ENCODE measurements around the gene TNKS1BP1.

The TNKS1BP1 gene

DNA sequence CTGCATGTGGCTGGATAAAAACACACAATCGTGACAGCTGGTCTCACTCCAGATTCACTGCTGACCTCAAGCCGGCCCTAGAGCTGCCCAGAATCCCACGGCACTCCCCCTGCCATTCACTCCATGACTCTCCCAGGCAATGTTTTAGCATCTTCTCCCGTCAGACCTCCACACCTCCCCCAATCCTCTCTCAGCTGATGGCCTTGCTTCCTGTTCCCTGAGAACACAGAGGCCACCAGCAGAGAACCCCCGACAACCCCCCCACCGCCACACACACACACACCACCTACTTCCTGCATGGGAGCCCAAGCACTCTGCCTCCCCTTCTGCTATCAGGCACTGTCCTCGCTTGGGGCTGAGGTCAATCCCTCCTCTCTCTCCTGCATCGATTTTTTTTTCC, 9.3 kb downstream of the TNKS1BP1 start:
- peaks cover 83% of the 10 kb centered on the region for H3K36me3 ChIP-seq (ENCODE audit: control insufficient read depth, insufficient read depth, low read length, severe bottlenecking)
- DNase-seq (ENCODE audit: low read depth), result no peak
- H3K9me3 ChIP-seq (ENCODE audit: control insufficient read depth, low read length), result no peaks in the 10 kb centered on the region
- H3K9ac ChIP-seq (ENCODE audit: low read length), result peak overlapping the region; percentile 55
- H3K4me1 ChIP-seq (ENCODE audit: control insufficient read depth, insufficient read depth, low read length), result peaks cover 86% of the 10 kb centered on the region
- H3K27me3 ChIP-seq (replicated peaks; ENCODE audit: control insufficient read depth, insufficient read depth, low read length), result no peaks in the 10 kb centered on the region
- H3K4me3 ChIP-seq (ENCODE audit: low read length), result peak overlapping the region; percentile 42

DNA sequence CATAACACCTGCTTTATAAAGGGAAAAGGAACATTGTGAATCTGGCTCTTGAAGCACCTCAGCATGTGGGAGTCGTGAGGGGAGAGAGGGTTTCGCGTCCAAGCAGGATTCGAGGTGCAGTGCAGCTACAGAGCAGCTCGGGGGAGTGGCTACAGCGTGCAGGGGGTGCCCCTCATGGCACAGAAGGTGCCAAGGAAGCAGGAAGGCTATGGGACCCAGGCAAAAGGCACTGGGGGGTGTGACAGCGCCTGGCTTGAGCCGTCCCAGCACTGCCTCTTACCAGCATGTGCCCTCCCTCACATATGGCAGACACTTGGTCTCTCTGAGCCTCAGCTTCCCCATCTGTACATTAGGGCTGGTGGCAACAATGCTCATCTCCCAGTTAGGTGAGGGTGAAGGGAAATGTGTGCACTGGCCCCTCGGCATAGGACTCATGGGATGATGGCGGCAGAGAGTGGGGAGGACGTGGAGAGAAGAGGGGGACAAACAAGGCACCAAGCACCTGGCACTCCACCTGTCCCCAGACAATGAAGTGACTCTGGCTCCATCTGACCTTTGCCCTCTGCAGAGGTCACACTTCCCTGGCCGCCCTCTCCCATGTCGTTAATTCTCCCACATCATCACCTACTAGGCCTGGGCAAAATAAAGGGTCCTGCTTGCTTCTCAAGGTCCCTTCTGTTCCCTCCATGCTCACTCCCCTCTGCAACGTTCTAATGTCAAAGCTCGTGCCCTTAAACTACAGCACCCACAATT, 10.4 kb downstream of the TNKS1BP1 start:
- Histone ChIP-seq H3K4me1 (ENCODE audit: control insufficient read depth, insufficient read depth, low read length) (peaks cover 88% of the 10 kb centered on the region), H3K27me3 (replicated peaks; ENCODE audit: control insufficient read depth, insufficient read depth, low read length) (no peaks in the 10 kb centered on the region), H3K4me3 (ENCODE audit: low read length) (no peak overlapping the region), H3K36me3 (ENCODE audit: control insufficient read depth, insufficient read depth, low read length, severe bottlenecking) (peaks cover 85% of the 10 kb centered on the region), H3K9me3 (ENCODE audit: control insufficient read depth, low read length) (no peaks in the 10 kb centered on the region), H3K9ac (ENCODE audit: low read length) (peak overlapping the region; percentile 89)
- no peak for DNase-seq (ENCODE audit: low read depth)

DNA sequence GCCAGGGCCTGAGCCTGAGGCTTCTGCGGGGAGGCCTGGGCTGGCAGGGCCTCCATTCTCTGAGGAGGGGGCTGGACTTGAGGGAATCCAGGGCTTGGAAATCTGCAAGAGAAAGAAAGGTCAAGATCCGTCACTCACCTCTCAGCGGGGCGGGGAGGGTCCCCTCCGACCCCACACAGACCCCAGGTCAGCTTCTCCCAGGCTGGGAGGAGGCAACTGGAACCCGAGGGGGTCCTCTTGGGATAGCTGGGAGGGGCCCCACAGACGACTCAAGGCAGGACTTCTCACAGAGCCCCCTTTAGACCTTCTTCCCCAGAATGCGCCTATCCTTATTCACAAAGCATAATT, 11.0 kb downstream of the TNKS1BP1 start:
- peaks cover 89% of the 10 kb centered on the region for H3K36me3 ChIP-seq (ENCODE audit: control insufficient read depth, insufficient read depth, low read length, severe bottlenecking)
- peaks cover 91% of the 10 kb centered on the region for H3K4me1 ChIP-seq (ENCODE audit: control insufficient read depth, insufficient read depth, low read length)
- H3K9ac ChIP-seq (ENCODE audit: low read length), result peak overlapping the region; percentile 89
- H3K4me3 ChIP-seq (ENCODE audit: low read length), result no peak overlapping the region
- no peak for DNase-seq (ENCODE audit: low read depth)
- H3K27me3 ChIP-seq (replicated peaks; ENCODE audit: control insufficient read depth, insufficient read depth, low read length), result no peaks in the 10 kb centered on the region
- no peaks in the 10 kb centered on the region for H3K9me3 ChIP-seq (ENCODE audit: control insufficient read depth, low read length)

DNA sequence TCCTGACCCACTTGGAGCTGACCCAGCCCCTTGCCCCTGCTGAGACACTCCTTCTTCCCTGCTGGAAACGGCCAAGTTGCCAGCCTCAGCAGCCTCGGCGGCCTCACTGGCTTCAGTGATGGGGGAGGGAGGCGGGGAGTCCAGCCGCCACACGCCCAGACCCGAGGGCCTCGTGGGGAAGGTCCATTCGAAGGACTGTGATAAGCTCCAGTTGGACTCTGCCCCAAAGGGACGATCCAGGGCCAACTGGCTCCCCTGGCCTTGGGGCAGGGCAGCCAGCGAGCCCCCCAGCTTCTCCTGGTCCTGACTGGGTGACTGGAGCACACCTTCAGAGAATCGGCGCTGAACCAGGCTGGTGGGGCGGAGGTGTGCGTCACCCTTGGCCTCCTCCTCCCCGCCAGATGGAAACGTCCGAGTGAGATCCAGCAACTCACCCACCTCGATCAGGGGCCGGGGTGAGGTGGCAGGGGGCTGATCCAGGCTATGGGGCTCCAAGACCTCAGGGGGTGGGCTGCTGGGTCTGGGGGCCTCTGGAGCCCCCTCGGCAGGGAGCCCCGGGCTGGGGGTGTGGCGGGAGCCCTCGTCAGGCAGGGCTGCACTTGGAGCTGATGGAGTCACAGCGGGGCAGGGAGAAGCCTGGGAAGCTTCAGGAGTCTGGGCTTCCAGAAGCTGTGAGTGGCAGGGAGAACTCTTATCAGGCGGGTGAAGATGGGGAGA, 11.5 kb downstream of the TNKS1BP1 start:
- Histone ChIP-seq H3K36me3 (ENCODE audit: control insufficient read depth, insufficient read depth, low read length, severe bottlenecking) (peaks cover 89% of the 10 kb centered on the region), H3K9me3 (ENCODE audit: control insufficient read depth, low read length) (no peaks in the 10 kb centered on the region), H3K4me3 (ENCODE audit: low read length) (peak overlapping the region; percentile 68), H3K4me1 (ENCODE audit: control insufficient read depth, insufficient read depth, low read length) (peaks cover 90% of the 10 kb centered on the region), H3K9ac (ENCODE audit: low read length) (peak overlapping the region; percentile 89), H3K27me3 (replicated peaks; ENCODE audit: control insufficient read depth, insufficient read depth, low read length) (no peaks in the 10 kb centered on the region)
- no peak for DNase-seq (ENCODE audit: low read depth)

- peaks cover 89% of the 10 kb centered on the region for H3K36me3 ChIP-seq (ENCODE audit: control insufficient read depth, insufficient read depth, low read length, severe bottlenecking)
These were observed 12.2 kb downstream of the TNKS1BP1 start for GRCh38 chr11:57312511-57313021.

GRCh38 chr11:57311109-57311936, 13.4 kb downstream of the TNKS1BP1 start:
- no peaks in the 10 kb centered on the region for H3K27me3 ChIP-seq (replicated peaks; ENCODE audit: control insufficient read depth, insufficient read depth, low read length)
- H3K4me1 ChIP-seq (ENCODE audit: control insufficient read depth, insufficient read depth, low read length), result peaks cover 88% of the 10 kb centered on the region
- H3K36me3 ChIP-seq (ENCODE audit: control insufficient read depth, insufficient read depth, low read length, severe bottlenecking), result peaks cover 82% of the 10 kb centered on the region
- peak overlapping the region; percentile 80 for H3K4me3 ChIP-seq (ENCODE audit: low read length)
- peak; percentile 97 for DNase-seq (ENCODE audit: low read depth)
- H3K9ac ChIP-seq (ENCODE audit: low read length), result peak overlapping the region; percentile 89
- no peaks in the 10 kb centered on the region for H3K9me3 ChIP-seq (ENCODE audit: control insufficient read depth, low read length)

More at GRCh38 chr11:57312511-57313021, 12.2 kb downstream of the TNKS1BP1 start:
- DNase-seq (ENCODE audit: low read depth), result no peak
- Histone ChIP-seq H3K27me3 (replicated peaks; ENCODE audit: control insufficient read depth, insufficient read depth, low read length) (no peaks in the 10 kb centered on the region), H3K4me1 (ENCODE audit: control insufficient read depth, insufficient read depth, low read length) (peaks cover 90% of the 10 kb centered on the region), H3K9ac (ENCODE audit: low read length) (peak overlapping the region; percentile 89), H3K9me3 (ENCODE audit: control insufficient read depth, low read length) (no peaks in the 10 kb centered on the region), H3K4me3 (ENCODE audit: low read length) (peak overlapping the region; percentile 68)

- Histone ChIP-seq H3K27me3 (replicated peaks; ENCODE audit: control insufficient read depth, insufficient read depth, low read length) (no peaks in the 10 kb centered on the region), H3K4me3 (ENCODE audit: low read length) (peak overlapping the region; percentile 80), H3K4me1 (ENCODE audit: control insufficient read depth, insufficient read depth, low read length) (peaks cover 88% of the 10 kb centered on the region), H3K36me3 (ENCODE audit: control insufficient read depth, insufficient read depth, low read length, severe bottlenecking) (peaks cover 81% of the 10 kb centered on the region), H3K9me3 (ENCODE audit: control insufficient read depth, low read length) (no peaks in the 10 kb centered on the region), H3K9ac (ENCODE audit: low read length) (peak overlapping the region; percentile 89)
- peak; percentile 70 for DNase-seq (ENCODE audit: low read depth)
These were observed 14.1 kb downstream of the TNKS1BP1 start for GRCh38 chr11:57310630-57311086.

DNA sequence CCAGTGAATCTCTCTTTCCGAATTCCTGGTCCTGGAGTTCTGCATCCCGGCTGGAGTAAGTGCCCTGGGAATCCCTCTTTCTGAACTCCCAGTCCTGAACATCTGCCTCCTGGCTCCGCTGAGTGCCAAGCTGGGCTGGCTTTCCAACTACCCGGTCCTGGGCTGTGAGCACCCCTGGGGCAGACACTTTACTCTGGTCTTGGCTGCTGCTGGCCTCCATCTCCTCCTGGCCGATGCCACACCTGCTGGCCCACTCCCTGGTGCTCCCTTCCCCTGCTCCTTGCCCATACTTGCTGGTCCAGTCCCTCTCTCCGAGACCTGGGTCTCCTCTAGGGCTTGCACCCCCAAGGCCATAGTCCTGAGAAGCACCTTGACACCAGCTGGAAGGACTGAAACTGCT, 14.7 kb downstream of the TNKS1BP1 start:
- H3K36me3 ChIP-seq (ENCODE audit: control insufficient read depth, insufficient read depth, low read length, severe bottlenecking), result peaks cover 81% of the 10 kb centered on the region
- no peaks in the 10 kb centered on the region for H3K27me3 ChIP-seq (replicated peaks; ENCODE audit: control insufficient read depth, insufficient read depth, low read length)
- DNase-seq (ENCODE audit: low read depth), result no peak
- no peaks in the 10 kb centered on the region for H3K9me3 ChIP-seq (ENCODE audit: control insufficient read depth, low read length)
- H3K4me3 ChIP-seq (ENCODE audit: low read length), result peak overlapping the region; percentile 80
- peaks cover 88% of the 10 kb centered on the region for H3K4me1 ChIP-seq (ENCODE audit: control insufficient read depth, insufficient read depth, low read length)
- H3K9ac ChIP-seq (ENCODE audit: low read length), result peak overlapping the region; percentile 89

DNA sequence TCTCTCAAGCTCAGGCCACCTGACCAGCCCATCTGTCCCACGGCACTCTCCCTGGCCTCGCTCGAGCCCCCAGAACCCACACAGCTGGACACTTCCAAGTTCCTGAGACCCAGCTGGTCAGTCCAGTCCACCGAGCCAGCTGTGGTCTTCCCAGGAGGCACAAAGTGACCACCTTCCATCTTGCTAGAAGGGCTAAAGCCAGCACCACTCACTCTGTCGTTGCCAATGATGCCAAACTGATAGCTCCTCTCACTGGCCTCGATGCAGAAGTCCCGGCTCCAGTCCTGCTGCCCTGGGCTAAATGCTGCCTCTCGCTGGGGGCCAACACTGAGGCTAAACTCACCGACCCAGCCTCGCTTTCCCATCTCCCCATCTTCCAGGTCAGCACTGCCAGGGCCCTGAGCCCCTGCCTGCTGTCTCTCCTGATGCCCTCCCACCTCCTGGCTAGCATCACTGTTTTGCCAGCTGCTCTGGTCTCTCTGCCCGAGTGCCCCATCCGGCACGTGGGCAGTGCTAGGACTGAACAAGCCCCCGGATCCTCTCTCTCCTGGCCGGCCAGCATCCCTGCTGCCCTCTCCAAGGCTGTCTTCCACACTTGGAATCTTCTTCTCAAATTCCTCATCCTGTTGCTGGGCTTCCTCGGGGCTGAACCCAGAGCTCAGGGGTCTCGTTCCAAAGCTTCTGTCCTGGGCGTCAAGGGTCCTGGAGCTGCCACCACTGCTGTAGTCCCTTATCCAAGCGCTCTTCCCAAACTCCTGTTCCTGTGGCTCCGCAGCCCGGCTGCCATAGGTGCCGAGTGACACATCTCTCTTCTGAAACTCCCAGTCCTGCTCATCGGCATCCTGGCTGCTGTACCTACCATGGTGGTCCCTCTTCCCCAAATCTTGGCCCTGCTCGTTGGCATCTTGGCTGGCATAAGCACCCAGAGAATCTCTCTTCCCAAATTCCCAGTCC, 15.4 kb downstream of the TNKS1BP1 start:
- no peaks in the 10 kb centered on the region for H3K27me3 ChIP-seq (replicated peaks; ENCODE audit: control insufficient read depth, insufficient read depth, low read length)
- peaks cover 77% of the 10 kb centered on the region for H3K36me3 ChIP-seq (ENCODE audit: control insufficient read depth, insufficient read depth, low read length, severe bottlenecking)
- no peak for DNase-seq (ENCODE audit: low read depth)
- H3K4me3 ChIP-seq (ENCODE audit: low read length), result peak overlapping the region; percentile 80
- no peaks in the 10 kb centered on the region for H3K9me3 ChIP-seq (ENCODE audit: control insufficient read depth, low read length)
- H3K4me1 ChIP-seq (ENCODE audit: control insufficient read depth, insufficient read depth, low read length), result peaks cover 91% of the 10 kb centered on the region
- H3K9ac ChIP-seq (ENCODE audit: low read length), result peak overlapping the region; percentile 89

- no peaks in the 10 kb centered on the region for H3K9me3 ChIP-seq (ENCODE audit: control insufficient read depth, low read length)
- peaks cover 72% of the 10 kb centered on the region for H3K36me3 ChIP-seq (ENCODE audit: control insufficient read depth, insufficient read depth, low read length, severe bottlenecking)
- DNase-seq (ENCODE audit: low read depth), result no peak
- no peaks in the 10 kb centered on the region for H3K27me3 ChIP-seq (replicated peaks; ENCODE audit: control insufficient read depth, insufficient read depth, low read length)
- H3K4me1 ChIP-seq (ENCODE audit: control insufficient read depth, insufficient read depth, low read length), result peaks cover 87% of the 10 kb centered on the region
- peak overlapping the region; percentile 80 for H3K4me3 ChIP-seq (ENCODE audit: low read length)
- peak overlapping the region; percentile 89 for H3K9ac ChIP-seq (ENCODE audit: low read length)
These were observed 16.2 kb downstream of the TNKS1BP1 start for GRCh38 chr11:57308426-57309060.

All from adipocyte (in vitro differentiated cells).